GM19043 (cell line): ENCODE measurements around the gene NUSAP1.
"Not testable (repeated sequence)": the region's sequence is repeated elsewhere in the genome, so short reads cannot be mapped to it uniquely, and the experiment has no call there.

Experiments used
- ATAC-seq: cut with Tn5 transposase; IDR thresholded peaks from one replicate; pipeline ENCODE4 v1.9.1; 2021; ENCODE audit warnings: low read depth; ENCODE audit not compliant: unreplicated experiment

NUSAP1 gene

DNA sequence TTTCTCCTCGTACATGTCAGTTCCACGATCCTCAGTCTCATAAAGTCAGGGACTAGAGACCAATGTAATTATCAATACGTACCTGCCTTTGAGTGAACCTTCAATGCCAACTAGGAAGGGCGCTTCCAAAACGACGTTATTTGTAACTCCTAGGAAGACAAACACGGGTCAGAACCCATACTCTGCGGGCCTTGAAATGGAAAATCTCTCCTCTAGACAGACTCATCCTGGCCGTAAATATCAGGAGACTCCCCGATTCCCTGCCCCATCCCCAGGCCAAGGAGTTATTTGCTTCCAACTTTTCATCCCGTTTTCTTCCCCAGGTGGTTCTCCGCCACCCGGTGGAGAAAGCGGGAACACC, 868 bp upstream of the NUSAP1 start:
- ATAC-seq = no peak

DNA sequence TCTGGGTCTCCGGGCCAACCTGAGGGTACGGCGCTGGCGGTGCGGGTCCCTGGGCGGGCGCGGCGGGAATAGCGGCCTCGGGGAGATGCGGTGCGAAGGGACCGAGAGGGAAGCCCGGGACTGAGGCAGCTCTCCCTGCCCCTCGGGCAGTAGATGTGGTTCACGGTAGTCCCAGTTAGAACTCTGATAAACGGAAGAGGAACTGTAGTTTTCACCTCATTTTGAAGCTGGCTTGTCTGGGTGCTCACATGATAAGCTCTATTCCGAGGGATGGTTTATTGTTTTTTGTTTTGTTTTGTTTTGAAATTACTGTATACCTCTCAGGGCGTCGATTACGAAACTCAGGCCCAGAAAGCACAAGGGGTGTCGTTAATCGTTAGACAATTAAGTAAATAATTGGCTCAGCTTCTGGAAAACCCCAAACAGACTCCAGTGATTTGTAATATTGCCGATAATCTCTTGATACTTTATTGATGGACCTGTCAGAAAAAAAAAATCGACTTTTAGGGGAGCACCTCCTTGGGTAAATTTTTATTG, 413 bp downstream of the NUSAP1 start:
- peak; percentile 26 for ATAC-seq

DNA sequence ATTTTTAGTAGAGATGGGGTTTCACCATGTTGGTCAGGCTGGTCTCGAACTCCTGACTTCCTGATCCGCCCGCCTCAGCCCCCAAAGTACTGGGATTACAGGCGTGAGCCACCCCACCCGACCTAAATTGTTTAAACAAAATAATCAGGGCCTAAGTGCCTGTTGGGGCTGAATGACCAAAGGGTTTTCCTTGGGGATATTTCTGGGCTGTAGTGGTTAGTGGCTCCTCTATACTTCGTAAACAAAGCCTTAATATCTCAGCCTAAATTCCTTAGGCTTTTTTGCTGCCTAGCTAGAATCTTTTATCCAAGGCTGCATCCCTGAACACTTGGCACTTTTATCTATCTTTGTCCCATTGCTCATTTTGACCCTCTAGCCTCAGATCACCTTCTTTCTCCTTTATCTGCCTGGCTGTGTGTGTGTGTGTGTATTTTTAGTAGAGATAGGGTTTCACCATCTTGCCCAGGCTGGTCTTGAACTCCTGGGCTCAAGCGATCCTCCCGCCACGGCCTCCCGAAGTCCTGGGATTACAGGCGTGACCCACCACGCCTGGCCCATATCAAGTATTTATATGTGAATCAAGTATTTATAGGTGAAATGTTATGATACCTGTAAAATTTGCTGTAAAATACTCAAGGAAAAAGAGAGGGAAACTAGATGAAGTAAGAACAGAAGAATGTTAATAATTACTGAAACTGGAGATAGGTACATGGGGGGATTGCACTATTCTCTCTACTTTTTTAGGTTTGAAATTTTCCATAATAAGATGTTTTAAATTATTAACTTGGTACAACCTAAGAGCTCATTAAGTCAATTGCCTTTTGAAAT, 1.8 kb downstream of the NUSAP1 start:
- no peak for ATAC-seq

DNA sequence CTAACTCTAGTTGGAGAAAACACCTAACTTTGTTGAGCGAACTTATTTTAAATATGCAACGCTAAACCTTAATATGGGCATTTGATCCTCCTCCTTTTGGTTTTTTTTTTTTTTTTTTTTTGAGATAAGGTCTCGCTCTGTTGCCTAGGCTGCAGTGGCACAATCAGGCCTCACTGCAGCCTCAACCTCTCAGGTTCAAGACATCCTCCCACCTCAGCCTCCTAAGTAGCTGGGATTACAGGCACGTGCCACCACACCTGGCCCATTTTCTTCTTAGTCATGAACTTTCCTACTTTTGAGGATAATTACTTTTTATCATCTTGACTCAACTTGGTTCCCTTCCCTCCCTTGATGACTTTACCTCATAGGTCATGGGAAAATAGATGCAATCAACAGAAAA, 3.9 kb downstream of the NUSAP1 start:
- ATAC-seq = no peak

DNA sequence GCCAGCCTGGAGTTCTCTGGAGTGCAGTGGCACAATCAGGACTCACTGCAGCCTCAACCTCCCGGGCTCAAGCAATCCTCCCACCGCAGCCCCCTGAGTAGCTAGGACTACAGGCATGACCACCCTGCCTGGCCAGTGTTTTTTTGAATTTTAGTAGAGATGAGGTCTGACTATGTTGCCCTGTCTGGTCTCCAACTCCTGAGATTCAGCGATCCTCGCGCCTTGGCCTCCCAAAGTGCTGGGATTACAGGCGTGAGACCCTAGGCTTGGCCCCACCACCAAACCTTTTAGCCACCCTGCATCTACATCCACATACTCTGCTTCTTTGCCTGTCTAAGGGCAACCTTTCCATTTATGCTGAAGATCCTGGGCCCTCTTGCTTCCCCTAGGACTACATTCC, 4.4 kb downstream of the NUSAP1 start:
- no peak for ATAC-seq

DNA sequence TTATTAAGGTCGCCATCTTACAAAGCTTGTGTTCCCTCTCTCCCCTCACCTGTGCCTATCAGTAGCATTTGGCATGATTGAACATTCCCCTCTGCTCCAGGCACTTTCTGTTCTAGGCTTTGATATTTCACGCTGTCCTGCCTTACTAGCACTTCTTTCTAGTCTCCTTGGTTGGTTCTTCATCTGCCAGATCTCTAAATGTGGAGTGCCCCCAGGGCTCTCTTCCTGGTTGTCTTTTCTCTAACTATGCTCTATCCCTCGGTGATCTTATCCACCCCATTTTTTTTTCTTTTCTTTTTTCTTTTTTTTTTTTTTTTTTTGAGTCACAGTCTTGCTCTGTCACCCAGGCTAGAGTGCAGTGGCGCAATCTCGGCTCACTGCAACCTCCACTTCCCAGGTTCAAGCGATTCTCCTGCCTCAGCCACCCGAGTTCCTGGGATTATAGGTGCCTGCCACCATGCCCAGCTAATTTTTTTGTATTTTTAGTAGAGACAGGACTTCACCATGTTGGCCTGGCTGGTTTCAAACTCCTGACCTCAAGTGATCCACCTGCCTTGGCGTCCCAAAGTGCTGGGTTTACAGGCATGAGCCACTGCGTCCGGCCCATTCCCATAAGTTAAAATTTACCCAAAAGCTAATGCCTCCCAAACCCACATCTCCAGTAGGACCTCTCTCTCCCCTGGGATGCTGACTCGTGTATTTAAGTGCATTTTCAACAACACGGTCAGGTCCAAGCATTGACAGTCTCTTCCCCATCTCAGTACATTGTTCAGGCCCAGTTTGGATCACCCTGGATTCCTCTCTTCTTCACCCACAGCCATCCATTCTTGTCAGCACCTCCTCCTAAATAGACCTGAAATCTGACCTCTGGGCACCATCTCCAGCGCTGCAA, 5.2 kb downstream of the NUSAP1 start:
- ATAC-seq = no peak

DNA sequence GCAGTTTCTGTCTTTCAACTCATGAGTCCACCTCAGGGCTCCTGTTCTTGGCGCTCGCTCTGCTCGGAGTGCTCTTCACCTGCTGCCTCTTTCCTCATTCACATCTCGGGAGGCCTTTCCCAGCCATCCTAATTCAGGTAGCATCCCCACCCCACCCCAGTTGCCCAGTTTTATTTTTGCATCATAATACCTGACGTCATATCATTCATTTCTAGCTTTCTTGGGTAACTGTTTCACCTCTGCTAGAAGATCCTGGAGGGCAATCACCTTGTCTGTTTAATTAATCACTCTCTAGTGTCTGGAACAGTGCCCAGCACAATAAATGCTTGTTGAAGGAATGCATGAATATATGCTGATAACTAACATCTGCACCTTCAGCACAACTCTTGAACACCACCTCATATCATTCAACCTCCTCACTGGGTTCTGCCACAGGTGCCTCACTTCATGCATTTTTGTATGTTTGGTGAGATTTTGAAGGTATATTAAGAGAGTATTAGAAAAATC, 7.6 kb downstream of the NUSAP1 start:
- ATAC-seq = no peak

DNA sequence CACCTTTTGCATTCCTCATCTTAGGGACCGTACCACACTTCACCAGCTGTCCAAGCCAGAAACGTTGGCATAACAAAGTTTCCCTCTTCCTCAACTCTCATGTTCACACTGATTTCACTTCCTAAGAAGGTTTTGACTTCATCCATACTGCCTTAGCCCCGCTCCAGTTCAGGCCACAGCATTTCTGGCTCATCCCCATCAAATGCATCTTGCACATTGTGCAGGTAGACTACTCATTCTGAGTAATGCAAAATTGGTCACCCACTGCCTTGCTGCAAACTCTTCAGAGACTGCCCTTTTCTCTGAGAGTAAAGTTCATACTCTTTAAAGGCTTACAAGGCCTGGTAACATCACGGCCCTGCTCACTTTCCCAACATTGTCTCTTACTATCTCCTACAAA, 8.8 kb downstream of the NUSAP1 start:
- ATAC-seq = no peak

DNA sequence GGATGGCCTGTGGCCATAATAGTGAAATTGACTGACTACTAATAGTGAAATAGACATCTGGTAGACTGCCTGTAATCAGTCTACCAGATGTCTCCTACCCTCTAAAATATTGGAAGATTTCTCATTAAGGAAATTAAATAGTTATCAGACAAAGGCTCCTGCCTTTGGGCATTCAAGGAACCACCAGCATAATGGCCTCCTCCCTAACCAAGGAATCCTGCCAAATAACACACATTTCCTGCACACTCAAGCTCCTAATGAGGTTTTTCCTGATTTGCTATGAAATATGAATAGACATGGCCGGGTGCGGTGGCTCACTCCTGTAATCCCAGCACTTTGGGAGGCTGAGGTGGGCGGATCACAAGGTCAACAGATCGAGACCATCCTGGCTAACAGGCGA, 14.6 kb downstream of the NUSAP1 start:
- no peak for ATAC-seq

DNA sequence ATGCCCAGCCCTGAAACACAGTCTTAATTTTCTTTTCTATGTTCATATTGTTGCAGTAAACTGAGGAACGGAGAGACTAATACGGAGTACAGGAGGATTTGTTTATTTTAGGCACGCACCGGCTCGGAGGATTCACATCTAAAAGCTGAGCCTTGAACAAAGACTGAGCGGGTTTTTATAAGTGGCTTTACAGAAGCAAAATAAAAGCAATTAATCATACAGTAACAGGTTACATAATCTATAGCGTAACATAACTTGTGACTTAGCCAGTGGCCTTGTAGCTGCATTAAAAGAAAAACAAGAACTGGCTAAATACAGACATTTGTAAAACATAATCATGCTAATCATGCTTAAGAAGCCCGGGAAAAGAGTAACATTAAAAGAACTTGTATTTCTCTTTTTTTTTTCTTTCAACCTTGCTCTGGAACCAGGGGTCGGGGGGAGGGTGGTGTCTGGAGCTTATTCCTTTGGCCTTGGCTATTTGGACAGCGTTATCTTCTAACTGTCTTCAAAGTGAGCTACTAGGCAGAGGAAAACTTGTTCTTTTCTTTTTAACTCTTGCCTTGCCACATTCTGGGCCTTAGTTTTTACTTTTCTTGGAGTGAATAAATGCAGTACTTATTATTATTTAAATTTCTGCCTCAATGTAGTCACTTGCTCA, 17.5 kb downstream of the NUSAP1 start:
- no peak for ATAC-seq

DNA sequence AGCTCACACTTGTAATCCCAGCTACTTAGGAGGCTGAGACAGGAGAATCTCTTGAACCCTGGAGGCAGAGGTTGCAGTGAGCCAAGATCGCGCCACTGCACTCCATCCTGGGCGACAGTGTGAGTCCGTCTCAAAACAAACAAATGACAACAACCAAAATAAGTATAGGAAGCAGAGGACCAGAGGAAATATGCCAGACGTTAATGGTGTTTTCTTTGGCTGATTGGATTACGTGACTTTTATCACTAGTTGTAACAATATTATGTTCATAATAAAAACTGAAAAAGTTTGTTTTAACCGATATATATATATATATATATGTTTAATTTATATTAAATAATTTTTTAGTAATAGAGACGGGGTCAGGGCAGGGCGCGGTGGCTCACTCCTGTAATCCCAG, 21.7 kb downstream of the NUSAP1 start:
- no peak for ATAC-seq

DNA sequence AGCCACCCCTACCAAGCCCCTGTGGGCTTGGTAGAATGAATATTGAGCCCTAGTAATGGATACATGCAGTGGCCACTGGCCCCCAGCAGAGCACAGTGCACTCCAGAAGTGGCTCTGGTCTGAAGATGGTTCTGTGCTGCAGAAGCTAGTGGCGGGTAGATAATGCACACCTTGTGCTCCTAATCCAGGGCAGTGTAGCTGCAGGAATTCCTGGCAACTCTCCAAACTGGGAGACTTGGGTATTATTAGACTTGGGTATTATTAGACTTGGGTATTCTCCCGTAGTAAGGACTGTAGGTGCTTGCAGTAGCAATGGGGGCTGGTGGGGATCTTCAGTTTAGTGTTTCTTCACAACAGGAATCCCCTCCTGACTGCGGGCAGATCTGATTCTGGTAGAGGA, 34.7 kb downstream of the NUSAP1 start:
- ATAC-seq = no peak

DNA sequence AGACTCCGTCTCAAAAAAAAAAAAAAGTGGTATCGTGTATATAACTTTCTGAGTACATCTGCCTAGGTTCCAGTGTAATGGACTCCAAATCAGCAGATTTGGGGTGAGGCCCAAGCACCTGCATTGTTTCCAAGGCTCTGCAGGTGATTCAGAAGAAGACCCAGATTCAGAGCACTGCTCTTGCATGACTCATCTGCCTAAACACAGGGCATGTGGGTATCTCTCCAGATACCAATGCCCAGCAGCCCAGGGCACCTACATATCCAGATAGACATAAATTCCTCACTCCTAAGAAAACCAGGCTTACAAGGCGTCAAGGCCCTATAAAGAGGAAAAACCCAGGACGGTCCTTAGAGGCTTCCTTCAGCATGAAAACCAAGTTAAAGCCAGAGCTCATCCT, 45.3 kb downstream of the NUSAP1 start:
- ATAC-seq = no peak

DNA sequence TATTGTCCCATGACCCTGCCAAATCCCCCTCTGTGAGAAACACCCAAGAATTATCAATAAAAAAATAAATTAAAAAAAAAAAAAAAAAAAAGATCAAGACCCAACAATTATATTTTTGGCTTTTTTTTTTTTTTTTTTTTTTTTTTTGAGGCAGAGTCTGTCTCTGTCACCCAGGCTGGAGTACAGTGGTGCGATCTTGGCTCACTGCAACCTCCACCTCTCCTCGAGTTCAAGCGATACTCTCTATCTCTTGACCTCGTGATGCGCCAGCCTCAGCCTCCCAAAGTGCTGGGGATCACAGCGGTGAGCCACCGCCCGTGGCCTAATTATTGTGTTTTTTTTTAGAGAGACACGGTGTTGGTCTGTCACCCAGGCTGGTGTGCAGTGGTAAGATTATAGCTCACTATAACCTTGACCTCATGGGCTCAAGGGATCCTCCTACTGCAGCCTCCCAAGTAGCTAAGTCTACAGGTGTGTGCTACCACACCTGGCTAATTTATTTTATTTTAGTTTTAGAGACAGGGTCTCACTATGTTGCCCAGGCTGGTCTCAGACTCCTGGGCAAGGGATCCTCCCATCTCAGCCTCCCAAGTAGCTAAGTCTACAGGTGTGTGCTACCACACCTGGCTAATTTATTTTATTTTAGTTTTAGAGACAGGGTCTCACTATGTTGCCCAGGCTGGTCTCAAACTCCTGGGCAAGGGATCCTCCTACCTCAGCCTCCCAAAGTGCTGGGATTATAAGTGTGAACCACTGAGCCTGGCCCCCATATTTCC, 51.5 kb downstream of the NUSAP1 start:
- not testable (repeated sequence) for ATAC-seq

DNA sequence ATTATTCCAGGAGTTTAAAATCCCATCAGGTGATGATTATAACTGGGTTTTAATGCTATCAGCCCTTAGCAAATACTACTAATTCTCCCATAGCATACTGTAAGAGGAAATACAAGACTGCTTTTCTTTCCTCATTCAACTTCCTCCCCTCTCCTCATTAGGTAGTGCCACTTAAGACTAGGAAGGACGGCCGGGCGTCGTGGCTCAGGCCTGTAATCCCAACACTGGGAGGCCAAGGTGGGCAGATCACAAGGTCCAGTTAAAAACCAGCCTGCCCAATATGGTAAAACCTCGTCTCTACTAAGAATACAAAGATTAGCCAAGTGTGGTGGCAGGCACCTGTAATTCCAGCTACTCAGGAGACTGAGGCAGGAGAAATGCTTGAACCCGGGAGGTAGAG, 55.0 kb downstream of the NUSAP1 start:
- no peak for ATAC-seq

DNA sequence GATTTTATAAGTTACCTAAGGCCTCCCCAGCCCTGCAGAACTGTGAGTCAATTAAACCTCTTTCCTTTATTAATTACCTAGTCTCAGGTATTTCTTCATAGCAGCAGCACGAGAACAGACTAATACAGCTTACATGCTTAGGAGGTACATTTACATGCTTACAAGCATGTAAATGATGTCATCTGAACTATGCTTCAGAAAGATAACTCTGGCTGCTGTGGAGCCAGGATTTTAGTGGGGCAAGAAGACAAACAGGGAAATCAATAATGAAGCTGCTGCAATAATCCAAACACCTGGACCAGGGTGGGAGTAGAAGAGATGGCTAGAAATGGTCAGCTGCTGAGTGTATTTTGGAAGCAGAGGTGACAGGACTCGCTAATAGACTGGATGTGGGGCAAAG, 60.0 kb downstream of the NUSAP1 start:
- no peak for ATAC-seq

DNA sequence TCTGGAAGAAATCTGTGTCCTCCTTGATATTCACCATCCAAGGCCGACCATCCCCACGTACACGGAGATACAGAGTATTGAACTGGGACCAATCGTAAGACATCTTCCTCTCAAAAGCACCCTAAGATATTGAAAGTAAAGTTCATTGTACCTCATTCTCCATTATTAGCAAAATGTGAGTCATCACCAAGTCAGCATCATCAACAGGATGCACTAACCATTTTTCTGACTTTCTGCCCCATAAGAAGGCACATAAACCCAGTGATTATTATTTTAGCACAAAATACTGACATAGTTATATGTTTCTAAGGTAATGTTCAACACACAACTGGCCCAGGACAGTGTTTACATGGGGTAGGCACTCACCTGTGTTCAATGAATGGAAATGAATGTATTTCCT, 62.2 kb downstream of the NUSAP1 start:
- no peak for ATAC-seq

DNA sequence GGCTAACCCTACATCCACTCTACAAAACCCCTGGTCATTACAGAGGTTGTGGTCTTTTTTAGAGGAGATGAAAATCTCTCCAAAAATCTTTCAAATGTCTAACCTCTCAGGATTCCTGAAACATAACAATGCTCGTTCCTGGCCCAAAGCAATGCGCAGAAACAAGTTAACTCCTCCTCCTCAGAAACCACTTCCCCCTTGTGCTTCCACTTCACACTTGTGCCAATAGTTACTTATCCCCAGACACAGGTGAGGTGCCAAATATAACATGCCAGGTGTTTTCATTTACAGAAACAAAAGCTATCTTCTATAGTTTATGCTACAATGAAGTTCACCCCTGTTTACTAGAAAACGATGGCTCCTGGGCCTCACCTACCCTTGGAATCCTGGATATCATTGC, 63.4 kb downstream of the NUSAP1 start:
- no peak for ATAC-seq

DNA sequence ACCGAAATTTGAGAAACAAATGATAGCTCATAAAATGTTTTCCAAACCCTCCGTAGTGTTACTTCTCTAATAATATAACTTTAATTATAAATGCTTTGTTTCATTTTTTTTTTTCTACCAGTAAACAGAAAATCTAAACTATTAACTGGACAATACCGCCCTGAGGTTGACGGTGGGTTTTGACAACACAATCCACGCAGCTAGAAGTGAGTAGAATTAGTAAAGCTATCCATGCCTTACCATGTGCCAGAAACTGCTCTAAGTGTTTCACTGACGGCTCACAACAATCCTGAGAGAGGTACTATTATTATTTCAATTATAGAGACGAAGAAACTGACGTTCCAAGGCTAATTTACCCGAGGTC, 69.2 kb downstream of the NUSAP1 start:
- ATAC-seq = no peak

DNA sequence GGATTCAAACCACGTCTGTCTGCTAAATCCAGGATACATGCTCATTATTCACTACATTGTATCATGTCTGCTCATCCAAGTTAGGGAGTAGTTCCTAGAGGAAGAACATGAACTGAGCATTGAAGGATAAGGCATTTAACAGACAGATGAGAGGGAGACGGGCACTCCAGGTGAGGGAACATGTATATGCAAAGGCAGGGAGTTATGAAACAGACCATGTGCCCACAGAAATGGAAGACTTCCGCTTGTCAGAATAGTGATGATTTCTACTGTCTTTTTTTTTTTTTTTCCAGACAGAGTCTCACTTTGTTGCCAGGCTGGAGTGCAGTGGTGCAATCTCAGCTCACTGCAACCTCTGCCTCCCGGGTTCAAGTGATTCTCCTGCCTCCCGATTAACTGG, 74.7 kb downstream of the NUSAP1 start:
- no peak for ATAC-seq
